Smooth muscle cell (in vitro differentiated cells): ENCODE measurements around the gene ENDOU. TPM values are rescaled to one million over a fixed set of nuclear protein-coding genes. Genes with fewer than 3 reads are reported as not detected.

Source experiments
- DNase-seq: peaks from one replicate; lab custom pipeline; 2025; ENCODE audit not compliant: unreplicated experiment; lab: John Stamatoyannopoulos, UW
- H2AFZ ChIP-seq: fragments of 200-600 bp; sonication (generic); 2 replicates; pipeline ENCODE4 v1.6.0; 2016; ENCODE audit warnings: antibody characterized with exemption, low read depth, mild to moderate bottlenecking
- H3F3A ChIP-seq: fragments of 200-600 bp; sonication (generic); 2 replicates; pipeline ENCODE4 v1.6.0; 2017; ENCODE audit warnings: antibody characterized with exemption, low read depth
- H3K27ac ChIP-seq: fragments of 200-600 bp; sonication (generic); 2 replicates; pipeline ENCODE4 v1.5.1; 2016; ENCODE audit warnings: low read depth, mild to moderate bottlenecking
- H3K27me3 ChIP-seq: fragments of 200-600 bp; sonication (generic); 2 replicates; pipeline ENCODE4 v1.6.1; 2016; ENCODE audit warnings: low read depth, mild to moderate bottlenecking
- H3K36me3 ChIP-seq: fragments of 200-600 bp; sonication (generic); 2 replicates; pipeline ENCODE4 v1.5.1; 2016; ENCODE audit warnings: low read depth
- H3K4me1 ChIP-seq: fragments of 200-600 bp; sonication (generic); 2 replicates; pipeline ENCODE4 v1.5.1; 2016; ENCODE audit warnings: low read depth
- H3K4me2 ChIP-seq: fragments of 200-600 bp; sonication (generic); 2 replicates; pipeline ENCODE4 v1.6.0; 2016; ENCODE audit warnings: mild to moderate bottlenecking
- H3K4me3 ChIP-seq: fragments of 200-600 bp; sonication (generic); 2 replicates; pipeline ENCODE4 v1.5.1; 2016; ENCODE audit warnings: mild to moderate bottlenecking
- H3K79me2 ChIP-seq: fragments of 200-600 bp; sonication (generic); 2 replicates; pipeline ENCODE4 v1.6.0; 2016; ENCODE audit warnings: low read depth, mild to moderate bottlenecking
- H3K9ac ChIP-seq: fragments of 200-600 bp; sonication (generic); 2 replicates; pipeline ENCODE4 v1.6.0; 2016; ENCODE audit warnings: low read depth
- H3K9me3 ChIP-seq: fragments of 200-600 bp; sonication (generic); replicated peaks from 2 replicates; pipeline ENCODE4 v1.5.1; 2016; ENCODE audit warnings: low read depth
- H4K20me1 ChIP-seq: fragments of 200-600 bp; sonication (generic); 2 replicates; pipeline ENCODE4 v1.6.0; 2016; ENCODE audit warnings: low read depth
- CTCF ChIP-seq: fragments of 200-600 bp; sonication (generic); IDR thresholded peaks from 2 replicates; pipeline ENCODE4 v1.5.1; 2017; ENCODE audit warnings: borderline replicate concordance, mild to moderate bottlenecking, antibody characterized with exemption; ENCODE audit not compliant: insufficient read depth, poor library complexity, severe bottlenecking
- WGBS: methylation state at CpG from one replicate; pipeline ENCODE4 v1.1.7; 2016; ENCODE audit warnings: low lambda C conversion rate; 5-methylcytosine and 5-hydroxymethylcytosine counted together
- polyA plus RNA-seq: library from polyadenylated mRNA; unstranded; fragments of >200 nt; fragmentation: Nextera tagmentation; extraction: Ambion mirVana; gene quantifications from 2 replicates; pipeline ENCODE4 v1.2.1, GENCODE V29; 2016
- total RNA-seq: library from RNA; depleted of rRNA; stranded (reverse); fragments of >200 nt; gene quantifications from 2 replicates; pipeline ENCODE4 v1.2.3, GENCODE V29; 2014

The ENDOU gene
- total and polyA plus RNA-seq, 2 experiments from 2014 or later = 0.47 to 5.1 TPM

- Histone ChIP-seq H3K9ac (no peak overlapping the region), H3K36me3 (no peaks in the 10 kb centered on the region), H4K20me1 (no peaks in the 10 kb centered on the region), H3K79me2 (no peaks in the 10 kb centered on the region), H3K4me2 (no peak overlapping the region), H3K27ac (no peak overlapping the region), H3K4me3 (no peak overlapping the region), H3K27me3 (no peaks in the 10 kb centered on the region), H3F3A (no peaks in the 10 kb centered on the region), H3K9me3 (no peaks in the 10 kb centered on the region), H2AFZ (no peak overlapping the region), H3K4me1 (peaks cover 3% of the 10 kb centered on the region)
- no peak for TF ChIP-seq CTCF
- whole genome bisulfite sequencing = 89% methylated on average over 1 of the region's 1 CpG
- no peak for DNase-seq
Measured at GRCh38 chr12:47748507-47748828, 23.2 kb upstream of the ENDOU start.

- Histone ChIP-seq H4K20me1 (no peaks in the 10 kb centered on the region), H3K4me2 (no peak overlapping the region), H3K27me3 (no peaks in the 10 kb centered on the region), H2AFZ (no peak overlapping the region), H3K9ac (no peak overlapping the region), H3K79me2 (no peaks in the 10 kb centered on the region), H3K4me3 (no peak overlapping the region), H3K27ac (no peak overlapping the region), H3K9me3 (no peaks in the 10 kb centered on the region), H3F3A (no peaks in the 10 kb centered on the region), H3K4me1 (no peaks in the 10 kb centered on the region), H3K36me3 (no peaks in the 10 kb centered on the region)
- 97% methylated on average over 14 of the region's 14 CpGs for WGBS
- no peak for DNase-seq
- TF ChIP-seq CTCF = no peak
Measured at GRCh38 chr12:47747596-47748506, 22.6 kb upstream of the ENDOU start.

GRCh38 chr12:47747126-47747525 is 21.8 kb upstream of the ENDOU start:
- Histone ChIP-seq H4K20me1 (no peaks in the 10 kb centered on the region), H3K79me2 (no peaks in the 10 kb centered on the region), H3K4me1 (no peaks in the 10 kb centered on the region), H3K36me3 (no peaks in the 10 kb centered on the region), H3K4me3 (no peak overlapping the region), H3F3A (no peaks in the 10 kb centered on the region), H3K9ac (no peak overlapping the region), H3K27me3 (no peaks in the 10 kb centered on the region), H3K4me2 (no peak overlapping the region), H3K9me3 (no peaks in the 10 kb centered on the region), H2AFZ (no peak overlapping the region), H3K27ac (no peak overlapping the region)
- TF ChIP-seq CTCF = no peak
- WGBS = 93% methylated on average over 4 of the region's 4 CpGs
- DNase-seq = no peak

GRCh38 chr12:47746523-47746922 is 21.2 kb upstream of the ENDOU start:
- peaks cover 4% of the 10 kb centered on the region for H3K4me1 ChIP-seq
- H4K20me1 ChIP-seq = no peaks in the 10 kb centered on the region
- H3K27me3 ChIP-seq = no peaks in the 10 kb centered on the region
- H3K4me2 ChIP-seq = no peak overlapping the region
- H3K79me2 ChIP-seq = no peaks in the 10 kb centered on the region
- no peak overlapping the region for H3K27ac ChIP-seq
- no peak for TF ChIP-seq CTCF
- H3K4me3 ChIP-seq = no peak overlapping the region
- H3K9me3 ChIP-seq = no peaks in the 10 kb centered on the region
- no peaks in the 10 kb centered on the region for H3F3A ChIP-seq
- 95% methylated on average over 7 of the region's 7 CpGs for WGBS
- H3K9ac ChIP-seq = no peak overlapping the region
- DNase-seq = no peak
- no peak overlapping the region for H2AFZ ChIP-seq
- no peaks in the 10 kb centered on the region for H3K36me3 ChIP-seq
